GM21737 (cell line): ENCODE results near the gene ATP8A1.
"Not testable (repeated sequence)": the region's sequence is repeated elsewhere in the genome, so short reads cannot be mapped to it uniquely, and the experiment has no call there.

Experiments used
- ATAC-seq: cut with Tn5 transposase; IDR thresholded peaks from one replicate; pipeline ENCODE4 v1.9.1; 2021; ENCODE audit warnings: mild to moderate bottlenecking, moderate library complexity; ENCODE audit not compliant: unreplicated experiment

Gene ATP8A1

GRCh38 chr4:42515156-42515884, 141.6 kb downstream of the ATP8A1 start:
- no peak for ATAC-seq

GRCh38 chr4:42513748-42514492, 143.0 kb downstream of the ATP8A1 start:
- ATAC-seq = no peak

GRCh38 chr4:42512226-42512625, 144.7 kb downstream of the ATP8A1 start:
- no peak for ATAC-seq

GRCh38 chr4:42510225-42510624, 146.7 kb downstream of the ATP8A1 start:
- ATAC-seq = no peak

GRCh38 chr4:42501624-42502401, 155.1 kb downstream of the ATP8A1 start:
- ATAC-seq = no peak

- no peak for ATAC-seq
These were observed 158.9 kb downstream of the ATP8A1 start for GRCh38 chr4:42498040-42498439.

GRCh38 chr4:42497142-42497910, 159.6 kb downstream of the ATP8A1 start:
- no peak for ATAC-seq

- ATAC-seq = no peak
These were observed 163.9 kb downstream of the ATP8A1 start for GRCh38 chr4:42492962-42493361.

- ATAC-seq = no peak
These were observed 166.9 kb downstream of the ATP8A1 start for GRCh38 chr4:42490015-42490414.

GRCh38 chr4:42489095-42489494, 167.8 kb downstream of the ATP8A1 start:
- peak; percentile 62 for ATAC-seq

GRCh38 chr4:42488554-42488953, 168.4 kb downstream of the ATP8A1 start:
- ATAC-seq = no peak

GRCh38 chr4:42488114-42488513, 168.8 kb downstream of the ATP8A1 start:
- ATAC-seq = peak; percentile 82

GRCh38 chr4:42487230-42487629, 169.7 kb downstream of the ATP8A1 start:
- no peak for ATAC-seq

GRCh38 chr4:42486156-42486555, 170.7 kb downstream of the ATP8A1 start:
- not testable (repeated sequence) for ATAC-seq

- no peak for ATAC-seq
These were observed 172.3 kb downstream of the ATP8A1 start for GRCh38 chr4:42484630-42485029.

- no peak for ATAC-seq
These were observed 173.2 kb downstream of the ATP8A1 start for GRCh38 chr4:42483426-42484379.

- ATAC-seq = no peak
These were observed 174.2 kb downstream of the ATP8A1 start for GRCh38 chr4:42482516-42483327.

- no peak for ATAC-seq
These were observed 176.2 kb downstream of the ATP8A1 start for GRCh38 chr4:42480717-42481116.

GRCh38 chr4:42480281-42480680, 176.6 kb downstream of the ATP8A1 start:
- no peak for ATAC-seq
